Tibial nerve (tissue), 4 donors: ENCODE results near the gene PMM2. TPM values are rescaled to one million over a fixed set of nuclear protein-coding genes. Genes with fewer than 3 reads are reported as not detected.
A peak's percentile ranks its signal among the peaks of the same experiment; 100 is the strongest.
"Not testable (repeated sequence)": the region's sequence is repeated elsewhere in the genome, so short reads cannot be mapped to it uniquely, and the experiment has no call there.

Experiments used
- DNase-seq, 2 donors: peaks; one replicate each; pipeline ENCODE4 v3.0.0-alpha.2; 2019; ENCODE audit warnings: low spot score in 2 of 2
- H3K27ac ChIP-seq, 4 donors: fragments of 200-600 bp; sonication (generic) in 3 of 4; one replicate each; pipeline ENCODE4 v1.5.1; 2017 to 2019; ENCODE audit warnings: mild to moderate bottlenecking in 1 of 4
- H3K27me3 ChIP-seq, 2 donors: fragments of 200-600 bp; sonication (generic) in 1 of 2; one replicate each; pipeline versions ENCODE4 v1.5.1 to v1.6.0; 2017 to 2019
- H3K36me3 ChIP-seq, 3 donors: fragments of 200-600 bp; sonication (generic); one replicate each; pipeline ENCODE4 v1.5.1; 2018 to 2019
- H3K4me1 ChIP-seq, 4 donors: fragments of 200-600 bp; sonication (generic) in 3 of 4; one replicate each; pipeline ENCODE4 v1.5.1; 2017 to 2019
- H3K4me3 ChIP-seq, 4 donors: fragments of 200-600 bp; sonication (generic) in 3 of 4; one replicate each; pipeline ENCODE4 v1.5.1; 2017 to 2019; ENCODE audit warnings: mild to moderate bottlenecking in 1 of 4, moderate library complexity in 1 of 4
- H3K9me3 ChIP-seq, 4 donors: fragments of 200-600 bp; sonication (generic) in 3 of 4; one replicate each; pipeline ENCODE4 v1.5.1; 2017 to 2019
- CTCF ChIP-seq, 5 experiments: fragments of 200-600 bp in 3 of 5; fragments of 450-650 bp in 2 of 5; sonication (generic) in 3 of 5; IDR thresholded peaks; one replicate each; pipeline ENCODE4 v1.5.1; 2016 to 2019; ENCODE audit warnings: antibody characterized with exemption in 5 of 5, mild to moderate bottlenecking in 3 of 5, moderate library complexity in 2 of 5
- EP300 ChIP-seq, 2 donors: sonication (generic); formaldehyde crosslinking; IDR thresholded peaks; one replicate each; pipeline ENCODE4 v1.6.1; 2017; ENCODE audit warnings: antibody characterized with exemption in 2 of 2, mild to moderate bottlenecking in 1 of 2
- POLR2A ChIP-seq, 2 donors: fragments of 450-650 bp; IDR thresholded peaks; one replicate each; pipeline ENCODE4 v1.6.1; 2017; ENCODE audit warnings: antibody characterized with exemption in 2 of 2, mild to moderate bottlenecking in 2 of 2, moderate library complexity in 2 of 2
- WGBS, 2 donors: methylation state at CpG; one replicate each; pipeline ENCODE4 v1.1.5; 2018; 5-methylcytosine and 5-hydroxymethylcytosine counted together
- total RNA-seq, 4 donors: library from RNA; depleted of rRNA; stranded (reverse); fragments of >200 nt; gene quantifications; one replicate each; pipeline ENCODE4 v1.1.0, GENCODE V29; 2016

The PMM2 gene
- total RNA-seq, 4 donors from 2014 or later: 37.6 to 73.8 (median 52.7) TPM

- no peaks in the 10 kb centered on the region for H3K27me3 ChIP-seq
- no peak for DNase-seq
- H3K27ac ChIP-seq: peak overlapping the region; percentile 19 to 96 (median 92)
- H3K36me3 ChIP-seq: no peaks in the 10 kb centered on the region
- peak overlapping the region; percentile 80 to 96 (median 94) for H3K4me3 ChIP-seq
- H3K4me1 ChIP-seq: peaks cover 0 to 48% (median 23%) of the 10 kb centered on the region in 4 donors
- H3K9me3 ChIP-seq: no peaks in the 10 kb centered on the region
- TF ChIP-seq POLR2A (IDR thresholded peaks at IDR 0.05) (no peak), EP300 (IDR thresholded peaks at IDR 0.05) (no peak)
- WGBS, 2 donors: 21 to 29% methylated on average over 32 to 35 of the region's 37 CpGs
Observed at GRCh38 chr16:8869212-8869987, 71.8 kb downstream of the PMM2 start.

GRCh38 chr16:8869988-8870241 lies 72.3 kb downstream of the PMM2 start:
- not testable (repeated sequence) for H3K27me3 ChIP-seq, H3K36me3 ChIP-seq, H3K4me3 ChIP-seq, H3K9me3 ChIP-seq, DNase-seq
- 97 to 98% methylated on average over 10 of the region's 10 CpGs for WGBS, 2 donors
- peaks cover 0 to 42% (median 18%) of the 10 kb centered on the region in 4 donors for H3K4me1 ChIP-seq
- H3K27ac ChIP-seq: peak overlapping the region in 3 of 4 donors; percentile 89 to 96 (median 94)

GRCh38 chr16:8872071-8872470 lies 74.4 kb downstream of the PMM2 start:
- no peak for DNase-seq
- no peaks in the 10 kb centered on the region for H3K36me3 ChIP-seq
- H3K4me1 ChIP-seq: peaks cover 0 to 22% (median 1%) of the 10 kb centered on the region in 4 donors
- H3K27me3 ChIP-seq: no peaks in the 10 kb centered on the region
- TF ChIP-seq EP300 (IDR thresholded peaks at IDR 0.05): no peak
- TF ChIP-seq POLR2A (IDR thresholded peaks at IDR 0.05): no peak
- no peak for TF ChIP-seq CTCF (IDR thresholded peaks at IDR 0.05)
- WGBS, 2 donors: 90 to 92% methylated on average over 5 of the region's 5 CpGs
- H3K4me3 ChIP-seq: no peak overlapping the region
- H3K9me3 ChIP-seq: no peaks in the 10 kb centered on the region
- H3K27ac ChIP-seq: no peak overlapping the region

DNA sequence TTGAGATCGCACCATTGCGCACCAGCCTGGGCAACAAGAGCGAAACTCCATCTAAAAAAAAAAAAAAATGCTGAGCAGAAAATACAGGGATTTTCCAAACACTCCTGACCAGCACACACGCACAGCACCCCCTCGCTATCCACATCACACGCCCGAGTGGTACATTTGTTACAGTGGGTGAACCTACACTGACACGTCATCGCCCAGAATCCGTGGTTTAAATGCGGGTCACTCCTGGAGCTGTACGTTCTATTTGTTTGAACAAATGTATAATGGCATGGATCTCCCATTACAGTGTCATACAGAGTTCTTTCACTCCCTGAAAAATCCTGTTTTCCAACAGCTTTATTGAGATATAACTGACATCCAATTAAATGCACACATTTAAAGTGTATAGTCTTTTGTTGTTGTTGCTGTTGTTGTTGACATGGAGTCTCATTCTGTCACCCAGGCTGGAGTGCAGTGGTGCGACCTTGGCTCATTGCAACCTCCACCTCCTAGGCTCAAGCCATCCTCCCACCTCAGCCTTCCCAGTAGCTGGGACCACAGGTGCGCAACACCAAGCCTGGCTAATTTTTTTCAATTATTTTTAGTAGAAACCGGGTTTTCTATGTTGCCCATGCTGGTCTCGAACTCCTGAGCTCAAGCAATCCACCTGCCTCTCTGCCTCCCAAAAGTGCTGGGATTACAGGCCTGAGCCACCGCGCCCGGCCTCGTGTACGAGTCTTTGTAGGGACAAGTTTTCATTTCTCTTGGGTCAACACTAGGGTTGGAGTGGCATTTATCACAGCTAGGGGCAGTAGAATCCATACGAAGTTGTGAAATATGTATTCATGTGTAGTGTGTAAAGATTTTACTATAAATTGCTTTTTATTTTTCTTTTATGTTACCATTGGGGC lies 75.6 kb downstream of the PMM2 start:
- no peak overlapping the region for H3K27ac ChIP-seq
- peaks cover 0 to 25% (median 0%) of the 10 kb centered on the region in 4 donors for H3K4me1 ChIP-seq
- no peak for TF ChIP-seq POLR2A (IDR thresholded peaks at IDR 0.05)
- peak in 1 of 5 experiments; percentile 6 for TF ChIP-seq CTCF (IDR thresholded peaks at IDR 0.05)
- no peaks in the 10 kb centered on the region for H3K36me3 ChIP-seq
- H3K9me3 ChIP-seq: no peaks in the 10 kb centered on the region
- no peaks in the 10 kb centered on the region for H3K27me3 ChIP-seq
- 84 to 85% methylated on average over 22 of the region's 22 CpGs for WGBS, 2 donors
- DNase-seq: no peak
- no peak overlapping the region for H3K4me3 ChIP-seq

- H3K27ac ChIP-seq, H3K4me3 ChIP-seq, H3K9me3 ChIP-seq, H3K27me3 ChIP-seq, DNase-seq, H3K36me3 ChIP-seq: not testable (repeated sequence)
- WGBS, 2 donors: 89 to 95% methylated on average over 7 of the region's 7 CpGs
- H3K4me1 ChIP-seq: peaks cover 0 to 31% (median 0%) of the 10 kb centered on the region in 4 donors
Observed at GRCh38 chr16:8873866-8874195, 76.2 kb downstream of the PMM2 start.

GRCh38 chr16:8874388-8874787 lies 76.7 kb downstream of the PMM2 start:
- no peak overlapping the region for H3K4me3 ChIP-seq
- DNase-seq: no peak
- no peaks in the 10 kb centered on the region for H3K27me3 ChIP-seq

DNA sequence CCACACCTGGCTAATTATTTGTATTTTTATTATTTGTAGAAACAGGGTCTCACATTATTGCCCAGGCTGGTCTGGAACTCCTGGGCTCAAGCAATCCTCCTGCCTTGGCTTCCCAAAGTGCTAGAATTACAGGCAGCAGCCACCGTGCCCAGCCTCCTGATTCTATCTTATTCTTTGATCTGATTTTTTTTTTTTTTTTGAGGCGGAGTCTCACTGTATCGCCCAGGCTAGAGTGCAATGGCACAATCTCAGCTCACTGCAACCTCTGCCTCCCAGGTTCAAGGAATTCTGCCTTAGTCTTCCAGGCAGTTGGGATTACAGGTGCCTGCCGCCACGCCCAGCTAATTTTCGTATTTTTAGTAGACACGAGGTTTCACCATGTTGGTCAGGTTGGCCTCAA lies 77.7 kb downstream of the PMM2 start:
- DNase-seq, H3K36me3 ChIP-seq, H3K27ac ChIP-seq, H3K4me3 ChIP-seq, H3K27me3 ChIP-seq, H3K9me3 ChIP-seq: not testable (repeated sequence)
- 79 to 94% methylated on average over 7 of the region's 7 CpGs for WGBS, 2 donors
- H3K4me1 ChIP-seq: peaks cover 0 to 23% (median 2%) of the 10 kb centered on the region in 4 donors

More at GRCh38 chr16:8874388-8874787, 76.7 kb downstream of the PMM2 start:
- WGBS, 2 donors: 38 to 57% methylated on average over 6 of the region's 6 CpGs
- Histone ChIP-seq H3K4me1 (peaks cover 0 to 28% (median 0%) of the 10 kb centered on the region in 4 donors), H3K36me3 (no peaks in the 10 kb centered on the region), H3K27ac (no peak overlapping the region), H3K9me3 (no peaks in the 10 kb centered on the region)
- TF ChIP-seq CTCF (IDR thresholded peaks at IDR 0.05) (no peak), EP300 (IDR thresholded peaks at IDR 0.05) (no peak)
